Embryonic facial prominence (tissue), 1 donor: ENCODE data around the gene PKNOX1.
A peak's percentile ranks its signal among the peaks of the same experiment; 100 is the strongest.
"Not testable (repeated sequence)": the region's sequence is repeated elsewhere in the genome, so short reads cannot be mapped to it uniquely, and the experiment has no call there.

Source experiments
- DNase-seq: peaks from one replicate; pipeline ENCODE4 v3.0.0-alpha.2; 2016; ENCODE audit errors: extremely low spot score

PKNOX1 gene

GRCh38 chr21:42973991-42974831 is at the start of gene PKNOX1:
Gene PKNOX1, plus strand, starts transcription at chr21:42974562. Its CDS starts 29,820 bp downstream, at chr21:43004382.
- DNase-seq, result peak; percentile 97

- no peak for DNase-seq
These were observed 49.0 kb upstream of the PKNOX1 start, which contains the start of gene ERVH48-1 for GRCh38 chr21:42925114-42925926. Gene ERVH48-1, minus strand, starts transcription at chr21:42925630. Its CDS starts 6,624 bp downstream, at chr21:42919006.

GRCh38 chr21:42927474-42928200 is 46.7 kb upstream of the PKNOX1 start:
- not testable (repeated sequence) for DNase-seq

- DNase-seq, result no peak
These were observed 44.4 kb upstream of the PKNOX1 start for GRCh38 chr21:42929969-42930368.

- no peak for DNase-seq
These were observed 42.7 kb upstream of the PKNOX1 start for GRCh38 chr21:42931560-42932235.

GRCh38 chr21:42932378-42933136 is 41.8 kb upstream of the PKNOX1 start:
- not testable (repeated sequence) for DNase-seq

- not testable (repeated sequence) for DNase-seq
These were observed 41.0 kb upstream of the PKNOX1 start for GRCh38 chr21:42933137-42933970.

GRCh38 chr21:42933973-42934372 is 40.4 kb upstream of the PKNOX1 start:
- DNase-seq, result not testable (repeated sequence)

GRCh38 chr21:42936360-42936759 is 38.0 kb upstream of the PKNOX1 start:
- not testable (repeated sequence) for DNase-seq

GRCh38 chr21:42937034-42937940 is 37.1 kb upstream of the PKNOX1 start:
- DNase-seq, result not testable (repeated sequence)

- DNase-seq, result no peak
These were observed 36.3 kb upstream of the PKNOX1 start for GRCh38 chr21:42937960-42938605.

- DNase-seq, result not testable (repeated sequence)
These were observed 35.8 kb upstream of the PKNOX1 start for GRCh38 chr21:42938606-42938995.

- DNase-seq, result peak; percentile 63
These were observed 34.6 kb upstream of the PKNOX1 start for GRCh38 chr21:42939582-42940413.

- DNase-seq, result no peak
These were observed 32.7 kb upstream of the PKNOX1 start for GRCh38 chr21:42941696-42942085.

GRCh38 chr21:42942244-42942643 is 32.1 kb upstream of the PKNOX1 start:
- DNase-seq, result no peak

GRCh38 chr21:42949094-42949755 is 25.1 kb upstream of the PKNOX1 start:
- DNase-seq, result not testable (repeated sequence)
